Measurements from ENCODE around the gene EXOC3L2. TPM values are rescaled to one million over a fixed set of nuclear protein-coding genes. Genes with fewer than 3 reads are reported as not detected.

Gene EXOC3L2
- total RNA-seq, 3 donors from 2014 or later: not detected

GRCh38 chr19:45218911-45219743 is 26.1 kb downstream of the EXOC3L2 start:
- H3K4me3 Mint-ChIP-seq: no peak overlapping the region
- H3K36me3 Mint-ChIP-seq (ENCODE audit: insufficient read depth): no peaks in the 10 kb centered on the region
- no peak for ATAC-seq
- peaks cover 1% of the 10 kb centered on the region for H3K4me1 Mint-ChIP-seq (ENCODE audit: low read depth)
- no peaks in the 10 kb centered on the region for H3K9me3 Mint-ChIP-seq
- DNase-seq: no peak
- peaks cover 59% of the 10 kb centered on the region for H3K27me3 Mint-ChIP-seq (ENCODE audit: low read depth)

GRCh38 chr19:45218426-45218825 is 26.8 kb downstream of the EXOC3L2 start:
- H3K36me3 Mint-ChIP-seq (ENCODE audit: insufficient read depth): no peaks in the 10 kb centered on the region
- H3K27me3 Mint-ChIP-seq (ENCODE audit: low read depth): peaks cover 61% of the 10 kb centered on the region
- peaks cover 1% of the 10 kb centered on the region for H3K4me1 Mint-ChIP-seq (ENCODE audit: low read depth)
- no peaks in the 10 kb centered on the region for H3K9me3 Mint-ChIP-seq
- ATAC-seq (no peak), DNase-seq (no peak)
- no peak overlapping the region for H3K4me3 Mint-ChIP-seq

GRCh38 chr19:45217957-45218334 is 27.3 kb downstream of the EXOC3L2 start:
- H3K4me1 Mint-ChIP-seq (ENCODE audit: low read depth): peaks cover 1% of the 10 kb centered on the region
- no peaks in the 10 kb centered on the region for H3K9me3 Mint-ChIP-seq
- ATAC-seq (no peak), DNase-seq (no peak)
- H3K4me3 Mint-ChIP-seq: no peak overlapping the region
- H3K36me3 Mint-ChIP-seq (ENCODE audit: insufficient read depth): no peaks in the 10 kb centered on the region
- H3K27me3 Mint-ChIP-seq (ENCODE audit: low read depth): peaks cover 61% of the 10 kb centered on the region

GRCh38 chr19:45217193-45217956 is 27.8 kb downstream of the EXOC3L2 start:
- ATAC-seq (no peak), DNase-seq (no peak)
- Mint-ChIP-seq H3K4me3 (no peak overlapping the region), H3K27me3 (ENCODE audit: low read depth) (peaks cover 59% of the 10 kb centered on the region), H3K36me3 (ENCODE audit: insufficient read depth) (no peaks in the 10 kb centered on the region), H3K4me1 (ENCODE audit: low read depth) (peaks cover 1% of the 10 kb centered on the region), H3K9me3 (no peaks in the 10 kb centered on the region)

- DNase-seq (no peak), ATAC-seq (no peak)
- peaks cover 1% of the 10 kb centered on the region for H3K4me1 Mint-ChIP-seq (ENCODE audit: low read depth)
- no peaks in the 10 kb centered on the region for H3K9me3 Mint-ChIP-seq
- no peak overlapping the region for H3K4me3 Mint-ChIP-seq
- peaks cover 57% of the 10 kb centered on the region for H3K27me3 Mint-ChIP-seq (ENCODE audit: low read depth)
- H3K36me3 Mint-ChIP-seq (ENCODE audit: insufficient read depth): no peaks in the 10 kb centered on the region
Observed at GRCh38 chr19:45216667-45217066, 28.5 kb downstream of the EXOC3L2 start.

GRCh38 chr19:45215391-45216191 is 29.6 kb downstream of the EXOC3L2 start:
- H3K27me3 Mint-ChIP-seq (ENCODE audit: low read depth): peaks cover 58% of the 10 kb centered on the region
- H3K9me3 Mint-ChIP-seq: no peaks in the 10 kb centered on the region
- no peaks in the 10 kb centered on the region for H3K36me3 Mint-ChIP-seq (ENCODE audit: insufficient read depth)
- no peak for ATAC-seq
- peaks cover 1% of the 10 kb centered on the region for H3K4me1 Mint-ChIP-seq (ENCODE audit: low read depth)
- H3K4me3 Mint-ChIP-seq: no peak overlapping the region
- no peak for DNase-seq

GRCh38 chr19:45213031-45213430 is 32.2 kb downstream of the EXOC3L2 start:
- H3K4me1 Mint-ChIP-seq (ENCODE audit: low read depth): peaks cover 1% of the 10 kb centered on the region
- H3K9me3 Mint-ChIP-seq: no peaks in the 10 kb centered on the region
- H3K36me3 Mint-ChIP-seq (ENCODE audit: insufficient read depth): peaks cover 1% of the 10 kb centered on the region
- H3K27me3 Mint-ChIP-seq (ENCODE audit: low read depth): peaks cover 40% of the 10 kb centered on the region
- ATAC-seq: no peak
- H3K4me3 Mint-ChIP-seq: no peak overlapping the region
- no peak for DNase-seq

GRCh38 chr19:45211751-45212381 is 33.3 kb downstream of the EXOC3L2 start:
- Mint-ChIP-seq H3K36me3 (ENCODE audit: insufficient read depth) (peaks cover 1% of the 10 kb centered on the region), H3K27me3 (ENCODE audit: low read depth) (peaks cover 34% of the 10 kb centered on the region)
- ATAC-seq: no peak

GRCh38 chr19:45206328-45206727 is 38.9 kb downstream of the EXOC3L2 start:
- DNase-seq: no peak
- no peak overlapping the region for H3K4me3 Mint-ChIP-seq
- peaks cover 1% of the 10 kb centered on the region for H3K36me3 Mint-ChIP-seq (ENCODE audit: insufficient read depth)
- H3K27me3 Mint-ChIP-seq (ENCODE audit: low read depth): peaks cover 2% of the 10 kb centered on the region
- H3K9me3 Mint-ChIP-seq: no peaks in the 10 kb centered on the region
- no peaks in the 10 kb centered on the region for H3K4me1 Mint-ChIP-seq (ENCODE audit: low read depth)
- no peak for ATAC-seq

More at GRCh38 chr19:45211751-45212381, 33.3 kb downstream of the EXOC3L2 start:
- H3K4me1 Mint-ChIP-seq (ENCODE audit: low read depth): peaks cover 1% of the 10 kb centered on the region
- no peak overlapping the region for H3K4me3 Mint-ChIP-seq
- DNase-seq: no peak
- H3K9me3 Mint-ChIP-seq: no peaks in the 10 kb centered on the region

GRCh38 chr19:45205810-45206209 is 39.4 kb downstream of the EXOC3L2 start:
- Mint-ChIP-seq H3K4me3 (no peak overlapping the region), H3K36me3 (ENCODE audit: insufficient read depth) (peaks cover 1% of the 10 kb centered on the region), H3K27me3 (ENCODE audit: low read depth) (peaks cover 2% of the 10 kb centered on the region), H3K4me1 (ENCODE audit: low read depth) (no peaks in the 10 kb centered on the region), H3K9me3 (no peaks in the 10 kb centered on the region)
- ATAC-seq: no peak
- no peak for DNase-seq

GRCh38 chr19:45202637-45203036 is 42.6 kb downstream of the EXOC3L2 start:
- H3K4me3 Mint-ChIP-seq: no peak overlapping the region
- no peak for DNase-seq
- no peak for ATAC-seq
- H3K4me1 Mint-ChIP-seq (ENCODE audit: low read depth): no peaks in the 10 kb centered on the region
- no peaks in the 10 kb centered on the region for H3K27me3 Mint-ChIP-seq (ENCODE audit: low read depth)
- H3K36me3 Mint-ChIP-seq (ENCODE audit: insufficient read depth): no peaks in the 10 kb centered on the region
- H3K9me3 Mint-ChIP-seq: no peaks in the 10 kb centered on the region

- no peak overlapping the region for H3K4me3 Mint-ChIP-seq
- H3K4me1 Mint-ChIP-seq (ENCODE audit: low read depth): no peaks in the 10 kb centered on the region
- H3K27me3 Mint-ChIP-seq (ENCODE audit: low read depth): no peaks in the 10 kb centered on the region
- DNase-seq (no peak), ATAC-seq (no peak)
- H3K36me3 Mint-ChIP-seq (ENCODE audit: insufficient read depth): no peaks in the 10 kb centered on the region
- H3K9me3 Mint-ChIP-seq: no peaks in the 10 kb centered on the region
Observed at GRCh38 chr19:45200568-45200967, 44.6 kb downstream of the EXOC3L2 start.

GRCh38 chr19:45195764-45196163 is 49.4 kb downstream of the EXOC3L2 start:
- ATAC-seq (no peak), DNase-seq (no peak)
- H3K4me3 Mint-ChIP-seq: no peak overlapping the region
- no peaks in the 10 kb centered on the region for H3K4me1 Mint-ChIP-seq (ENCODE audit: low read depth)
- no peaks in the 10 kb centered on the region for H3K9me3 Mint-ChIP-seq
- no peaks in the 10 kb centered on the region for H3K27me3 Mint-ChIP-seq (ENCODE audit: low read depth)
- peaks cover 1% of the 10 kb centered on the region for H3K36me3 Mint-ChIP-seq (ENCODE audit: insufficient read depth)

- Mint-ChIP-seq H3K9me3 (no peaks in the 10 kb centered on the region), H3K4me1 (ENCODE audit: low read depth) (peaks cover 3% of the 10 kb centered on the region), H3K27me3 (ENCODE audit: low read depth) (no peaks in the 10 kb centered on the region), H3K4me3 (no peak overlapping the region), H3K36me3 (ENCODE audit: insufficient read depth) (peaks cover 1% of the 10 kb centered on the region)
- DNase-seq (no peak), ATAC-seq (no peak)
Observed at GRCh38 chr19:45191375-45191774, 53.8 kb downstream of the EXOC3L2 start.

Data from activated T-cell treated with anti-CD3 and anti-CD28 coated beads, Interleukin-2, amount 50 U/mL, for 4 hours (primary cell).